GM12865 (cell line): ENCODE data around the gene PTX4.

Source experiments
- DNase-seq: peaks from one replicate; pipeline ENCODE4 v3.0.0; 2010; ENCODE audit warnings: low read depth
- H3K4me3 ChIP-seq: 2 replicates; pipeline ENCODE4 v1.5.1; 2011; ENCODE audit warnings: mild to moderate bottlenecking, low read depth, low read length, control low read depth
- TF ChIP-seq, protein P1 (sequence below): IDR thresholded peaks from 2 replicates; pipeline ENCODE4 v1.5.1; 2011; ENCODE audit warnings: low read length, control low read depth, low read depth, inconsistent platforms; ENCODE audit not compliant: insufficient read depth; ENCODE audit errors: missing control alignments

Gene PTX4

GRCh38 chr16:1464894-1465566 is 23.7 kb downstream of the PTX4 start:
- no peak for DNase-seq
- TF ChIP-seq, protein P1, sequence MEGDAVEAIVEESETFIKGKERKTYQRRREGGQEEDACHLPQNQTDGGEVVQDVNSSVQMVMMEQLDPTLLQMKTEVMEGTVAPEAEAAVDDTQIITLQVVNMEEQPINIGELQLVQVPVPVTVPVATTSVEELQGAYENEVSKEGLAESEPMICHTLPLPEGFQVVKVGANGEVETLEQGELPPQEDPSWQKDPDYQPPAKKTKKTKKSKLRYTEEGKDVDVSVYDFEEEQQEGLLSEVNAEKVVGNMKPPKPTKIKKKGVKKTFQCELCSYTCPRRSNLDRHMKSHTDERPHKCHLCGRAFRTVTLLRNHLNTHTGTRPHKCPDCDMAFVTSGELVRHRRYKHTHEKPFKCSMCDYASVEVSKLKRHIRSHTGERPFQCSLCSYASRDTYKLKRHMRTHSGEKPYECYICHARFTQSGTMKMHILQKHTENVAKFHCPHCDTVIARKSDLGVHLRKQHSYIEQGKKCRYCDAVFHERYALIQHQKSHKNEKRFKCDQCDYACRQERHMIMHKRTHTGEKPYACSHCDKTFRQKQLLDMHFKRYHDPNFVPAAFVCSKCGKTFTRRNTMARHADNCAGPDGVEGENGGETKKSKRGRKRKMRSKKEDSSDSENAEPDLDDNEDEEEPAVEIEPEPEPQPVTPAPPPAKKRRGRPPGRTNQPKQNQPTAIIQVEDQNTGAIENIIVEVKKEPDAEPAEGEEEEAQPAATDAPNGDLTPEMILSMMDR: no peak

DNA sequence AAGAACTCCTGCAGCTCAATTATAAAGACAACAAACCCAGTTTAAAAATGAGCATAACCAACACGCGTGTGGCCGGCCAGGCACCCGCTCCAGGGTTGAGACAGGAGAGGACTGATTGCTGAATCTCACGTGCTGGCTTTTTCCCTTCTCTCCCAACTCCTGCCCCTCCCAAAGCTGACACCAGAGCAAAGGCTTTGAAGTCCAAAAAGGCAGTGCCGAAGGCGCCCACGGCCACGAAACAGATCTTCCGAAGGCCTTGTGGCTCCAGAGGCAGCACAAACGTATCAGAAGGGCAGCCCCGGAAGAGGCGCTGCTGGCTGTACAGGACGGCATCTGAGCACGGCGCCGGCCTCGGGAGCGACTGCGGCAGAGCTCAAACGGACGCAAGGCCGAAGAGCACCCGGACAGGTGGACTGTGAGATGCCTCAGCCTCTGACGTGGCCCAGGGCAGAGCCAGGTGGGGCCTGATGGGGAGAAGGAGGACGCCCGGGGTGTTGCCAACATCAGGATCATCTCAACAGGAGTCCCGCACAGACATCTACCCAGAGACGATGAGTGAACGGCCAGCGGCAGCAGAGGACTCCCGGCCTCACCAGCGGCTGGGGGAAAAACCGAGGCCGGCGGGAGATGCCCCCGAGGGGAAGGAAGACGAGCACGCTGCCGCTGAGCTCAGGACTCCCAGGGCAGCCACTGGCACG is 24.4 kb downstream of the PTX4 start:
- H3K4me3 ChIP-seq: no peak overlapping the region
- DNase-seq: no peak
- TF ChIP-seq, protein P1: no peak

More at GRCh38 chr16:1464894-1465566, 23.7 kb downstream of the PTX4 start:
- no peak overlapping the region for H3K4me3 ChIP-seq

DNA sequence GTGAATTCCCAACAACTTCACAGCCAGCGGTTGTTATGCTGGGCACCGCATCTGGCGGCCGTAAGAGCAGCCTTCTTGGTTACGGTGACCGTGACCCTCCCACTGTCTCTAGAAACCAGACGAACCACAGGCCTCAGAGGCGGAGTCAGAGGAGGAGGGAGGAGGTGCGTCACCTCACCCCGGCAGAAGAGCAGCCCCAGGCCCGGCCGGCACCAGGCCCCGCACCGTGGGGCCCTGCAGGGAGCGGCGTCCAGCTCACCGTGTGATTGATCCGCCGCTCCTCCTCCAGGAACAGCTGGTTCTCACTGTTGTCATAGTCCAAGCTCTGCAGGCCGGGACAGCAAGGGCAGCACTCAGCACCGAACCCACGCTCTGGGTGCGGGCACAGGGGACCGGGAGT is 27.6 kb downstream of the PTX4 start:
- DNase-seq: no peak
- TF ChIP-seq, protein P1: no peak
- no peak overlapping the region for H3K4me3 ChIP-seq

DNA sequence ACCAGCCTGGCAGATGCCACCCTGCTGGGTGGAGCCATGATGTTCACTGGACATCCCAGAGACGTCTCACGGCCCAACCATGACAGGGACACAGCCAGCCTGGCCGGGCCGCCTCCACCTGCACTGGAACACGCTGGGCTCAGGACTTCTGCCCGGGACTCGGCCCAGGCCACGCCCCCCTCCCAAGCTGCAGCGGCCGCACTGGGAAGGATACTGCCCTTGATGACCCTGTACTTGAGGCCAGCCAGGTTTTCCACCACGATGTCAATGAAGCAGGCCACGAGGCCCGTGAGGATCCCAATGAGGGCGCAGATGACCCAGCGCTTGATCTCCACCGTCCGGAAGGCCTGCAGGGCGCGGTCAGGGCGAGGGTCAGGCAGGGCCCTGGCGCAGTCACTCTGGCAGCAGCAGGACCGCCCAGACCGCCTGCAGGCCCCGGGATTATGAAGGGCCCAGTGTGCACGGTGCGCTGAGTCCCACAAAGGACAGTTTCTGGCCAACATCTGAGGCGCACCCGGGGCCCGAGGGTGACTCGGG is 28.1 kb downstream of the PTX4 start:
- TF ChIP-seq, protein P1: no peak
- H3K4me3 ChIP-seq: no peak overlapping the region
- no peak for DNase-seq

GRCh38 chr16:1459967-1460366 is 28.8 kb downstream of the PTX4 start:
- no peak overlapping the region for H3K4me3 ChIP-seq
- no peak for DNase-seq
- TF ChIP-seq, protein P1: no peak

- no peak overlapping the region for H3K4me3 ChIP-seq
- TF ChIP-seq, protein P1: no peak
- DNase-seq: peak; percentile 52
These were observed 29.8 kb downstream of the PTX4 start for GRCh38 chr16:1458977-1459341.
